ENCODE measurements around the gene RNU6-8. TPM values are rescaled to one million over a fixed set of nuclear protein-coding genes. Genes with fewer than 3 reads are reported as not detected.

RNU6-8 gene
- total RNA-seq, 1 experiment from 2014 or later: not detected

- Histone ChIP-seq H3K36me3 (replicated peaks; ENCODE audit: control insufficient read depth, insufficient read depth, low read length) (no peaks in the 10 kb centered on the region), H3K27me3 (ENCODE audit: control insufficient read depth, insufficient read depth, low read length) (no peaks in the 10 kb centered on the region), H3K4me3 (ENCODE audit: insufficient read depth, low read depth, low read length) (no peak overlapping the region)
- DNase-seq: peak; percentile 14
Observed at GRCh38 chr14:32224737-32225377, 21.8 kb upstream of the RNU6-8 start.

- Histone ChIP-seq H3K36me3 (replicated peaks; ENCODE audit: control insufficient read depth, insufficient read depth, low read length) (no peaks in the 10 kb centered on the region), H3K27me3 (ENCODE audit: control insufficient read depth, insufficient read depth, low read length) (no peaks in the 10 kb centered on the region), H3K4me3 (ENCODE audit: insufficient read depth, low read depth, low read length) (no peak overlapping the region)
- peak; percentile 19 for DNase-seq
Observed at GRCh38 chr14:32217301-32217700, 14.2 kb upstream of the RNU6-8 start.

- DNase-seq: no peak
- Histone ChIP-seq H3K4me3 (ENCODE audit: insufficient read depth, low read depth, low read length) (no peak overlapping the region), H3K27me3 (ENCODE audit: control insufficient read depth, insufficient read depth, low read length) (no peaks in the 10 kb centered on the region), H3K36me3 (replicated peaks; ENCODE audit: control insufficient read depth, insufficient read depth, low read length) (no peaks in the 10 kb centered on the region)
Observed at GRCh38 chr14:32212833-32213232, 9.8 kb upstream of the RNU6-8 start.

DNA sequence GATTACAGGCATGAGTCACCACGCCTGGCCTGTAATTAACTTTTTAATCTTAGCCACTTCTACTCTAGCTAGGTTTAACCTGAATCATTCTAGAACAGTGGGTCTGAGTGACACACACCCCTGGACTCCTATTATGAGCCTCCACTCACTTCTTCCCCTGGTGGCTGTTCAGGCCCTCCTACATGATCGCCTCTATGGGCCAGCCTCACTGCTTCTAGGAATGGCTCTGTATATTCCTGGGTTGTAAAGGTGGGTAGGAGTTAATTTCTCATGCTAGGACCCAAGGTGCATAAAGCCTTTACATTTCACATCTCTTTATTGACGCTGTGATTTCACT is 8.0 kb upstream of the RNU6-8 start:
- H3K27me3 ChIP-seq (ENCODE audit: control insufficient read depth, insufficient read depth, low read length): no peaks in the 10 kb centered on the region
- no peak overlapping the region for H3K4me3 ChIP-seq (ENCODE audit: insufficient read depth, low read depth, low read length)
- no peak for DNase-seq
- H3K36me3 ChIP-seq (replicated peaks; ENCODE audit: control insufficient read depth, insufficient read depth, low read length): no peaks in the 10 kb centered on the region

DNA sequence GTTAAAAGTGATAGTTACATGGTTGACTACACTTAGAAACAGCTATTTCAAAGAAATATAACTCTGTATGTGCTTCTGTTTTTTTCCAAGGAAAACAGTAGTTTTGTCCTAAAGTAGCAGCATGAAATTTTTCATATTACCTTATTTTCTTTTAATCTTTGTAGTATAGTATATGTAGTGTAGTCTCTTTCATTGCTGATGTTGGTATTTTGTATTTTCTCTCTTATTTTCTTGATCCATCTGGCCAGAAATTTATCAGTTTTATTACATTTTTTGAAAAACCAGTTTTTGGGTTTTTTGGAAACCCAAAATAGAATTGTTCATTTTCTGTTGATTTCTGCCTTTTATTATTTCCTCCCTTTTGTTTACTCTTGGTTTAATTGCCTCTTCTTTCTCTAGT is 6.4 kb upstream of the RNU6-8 start:
- Histone ChIP-seq H3K27me3 (ENCODE audit: control insufficient read depth, insufficient read depth, low read length) (no peaks in the 10 kb centered on the region), H3K36me3 (replicated peaks; ENCODE audit: control insufficient read depth, insufficient read depth, low read length) (no peaks in the 10 kb centered on the region), H3K4me3 (ENCODE audit: insufficient read depth, low read depth, low read length) (no peak overlapping the region)
- no peak for DNase-seq

GRCh38 chr14:32208490-32208889 is 5.4 kb upstream of the RNU6-8 start:
- H3K27me3 ChIP-seq (ENCODE audit: control insufficient read depth, insufficient read depth, low read length): no peaks in the 10 kb centered on the region
- no peak overlapping the region for H3K4me3 ChIP-seq (ENCODE audit: insufficient read depth, low read depth, low read length)
- no peaks in the 10 kb centered on the region for H3K36me3 ChIP-seq (replicated peaks; ENCODE audit: control insufficient read depth, insufficient read depth, low read length)
- no peak for DNase-seq

DNA sequence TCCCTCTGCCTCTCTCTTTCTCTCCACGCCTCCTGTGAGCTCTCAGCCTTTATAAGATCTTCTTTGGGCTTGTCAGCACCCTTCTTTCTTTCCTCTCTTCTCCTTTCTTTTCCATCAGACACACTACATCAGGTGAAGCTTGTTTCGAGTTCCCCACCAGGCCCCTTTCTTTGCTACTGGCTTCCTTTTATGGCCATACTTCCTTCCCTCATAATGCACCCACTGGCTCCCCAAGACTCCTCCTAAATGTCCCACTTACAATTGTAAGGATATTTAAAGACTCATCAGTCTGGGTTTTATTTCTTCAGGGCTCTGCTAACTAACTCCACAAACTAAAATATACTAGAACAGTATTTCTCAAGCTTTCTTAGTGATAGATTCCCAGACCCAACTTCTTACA is 3.5 kb upstream of the RNU6-8 start:
- no peak for DNase-seq
- no peaks in the 10 kb centered on the region for H3K36me3 ChIP-seq (replicated peaks; ENCODE audit: control insufficient read depth, insufficient read depth, low read length)
- no peaks in the 10 kb centered on the region for H3K27me3 ChIP-seq (ENCODE audit: control insufficient read depth, insufficient read depth, low read length)
- no peak overlapping the region for H3K4me3 ChIP-seq (ENCODE audit: insufficient read depth, low read depth, low read length)

DNA sequence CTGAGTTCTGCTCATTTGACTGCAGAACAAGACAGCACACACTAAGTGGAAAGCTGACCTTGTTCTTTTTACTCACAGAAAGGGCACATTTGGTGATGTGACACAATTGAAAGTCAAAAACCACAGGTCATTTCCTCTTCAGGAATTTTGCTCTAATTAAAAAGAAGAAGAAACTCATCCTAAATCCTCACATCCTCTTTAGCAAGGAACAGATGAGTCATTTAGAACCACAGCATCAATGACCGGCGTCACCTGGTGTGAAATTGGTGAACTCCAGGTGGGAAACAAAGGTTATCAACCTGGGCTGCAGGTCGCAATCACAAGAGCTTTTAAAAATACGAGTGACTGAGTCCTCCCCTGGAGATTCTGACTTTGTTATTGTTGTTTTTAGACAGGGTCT is 2.9 kb upstream of the RNU6-8 start:
- Histone ChIP-seq H3K36me3 (replicated peaks; ENCODE audit: control insufficient read depth, insufficient read depth, low read length) (no peaks in the 10 kb centered on the region), H3K27me3 (ENCODE audit: control insufficient read depth, insufficient read depth, low read length) (no peaks in the 10 kb centered on the region), H3K4me3 (ENCODE audit: insufficient read depth, low read depth, low read length) (no peak overlapping the region)
- DNase-seq: peak; percentile 16

DNA sequence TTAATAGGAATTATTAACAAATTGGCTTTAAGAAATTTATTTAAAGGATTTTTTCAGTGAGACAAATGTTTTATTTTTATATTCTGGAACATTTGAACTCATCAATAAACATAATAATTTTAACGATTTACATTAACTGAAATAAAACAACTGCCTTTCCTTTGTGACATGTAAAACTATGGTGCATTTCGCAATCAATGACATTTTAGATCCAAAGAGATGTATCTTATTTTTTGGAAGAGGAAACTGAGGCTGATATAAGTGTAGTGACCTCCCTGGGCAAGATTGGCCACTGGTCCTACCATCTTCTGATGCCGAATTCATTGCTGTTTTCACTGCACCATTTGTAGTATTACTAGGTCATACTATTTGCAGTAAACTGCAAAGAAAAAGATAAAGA is 2.5 kb upstream of the RNU6-8 start:
- H3K27me3 ChIP-seq (ENCODE audit: control insufficient read depth, insufficient read depth, low read length): no peaks in the 10 kb centered on the region
- no peaks in the 10 kb centered on the region for H3K36me3 ChIP-seq (replicated peaks; ENCODE audit: control insufficient read depth, insufficient read depth, low read length)
- DNase-seq: no peak
- H3K4me3 ChIP-seq (ENCODE audit: insufficient read depth, low read depth, low read length): no peak overlapping the region

- no peak for DNase-seq
- Histone ChIP-seq H3K4me3 (ENCODE audit: insufficient read depth, low read depth, low read length) (peak overlapping the region; percentile 82), H3K27me3 (ENCODE audit: control insufficient read depth, insufficient read depth, low read length) (no peaks in the 10 kb centered on the region), H3K36me3 (replicated peaks; ENCODE audit: control insufficient read depth, insufficient read depth, low read length) (no peaks in the 10 kb centered on the region)
Observed at GRCh38 chr14:32203928-32204357, 874 bp upstream of the RNU6-8 start.

DNA sequence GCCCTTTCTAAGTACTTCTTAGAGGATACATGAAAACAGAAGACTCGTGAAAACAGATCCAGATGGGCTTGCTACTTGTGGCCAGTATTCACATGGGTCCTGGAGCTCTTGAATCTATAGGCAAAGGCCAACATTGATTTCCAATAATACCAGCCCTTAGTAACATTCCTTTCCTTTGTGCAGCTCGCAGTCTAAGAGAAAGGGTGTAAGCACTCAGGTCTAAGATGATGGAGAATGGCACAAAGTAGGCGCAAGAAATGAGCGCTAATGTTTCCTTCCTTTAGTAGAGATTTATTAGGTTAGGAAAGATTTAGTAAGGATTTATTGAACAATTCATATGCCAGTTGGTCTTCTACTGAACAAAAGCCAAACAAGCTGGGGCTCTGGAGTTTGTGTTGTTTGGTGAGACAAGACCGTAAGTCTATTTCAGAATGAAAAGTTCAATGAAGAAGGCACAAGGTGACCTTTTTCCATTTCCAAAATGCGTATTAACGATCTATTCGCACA is 525 bp downstream of the RNU6-8 start:
- peak overlapping the region; percentile 82 for H3K4me3 ChIP-seq (ENCODE audit: insufficient read depth, low read depth, low read length)
- no peak for DNase-seq

DNA sequence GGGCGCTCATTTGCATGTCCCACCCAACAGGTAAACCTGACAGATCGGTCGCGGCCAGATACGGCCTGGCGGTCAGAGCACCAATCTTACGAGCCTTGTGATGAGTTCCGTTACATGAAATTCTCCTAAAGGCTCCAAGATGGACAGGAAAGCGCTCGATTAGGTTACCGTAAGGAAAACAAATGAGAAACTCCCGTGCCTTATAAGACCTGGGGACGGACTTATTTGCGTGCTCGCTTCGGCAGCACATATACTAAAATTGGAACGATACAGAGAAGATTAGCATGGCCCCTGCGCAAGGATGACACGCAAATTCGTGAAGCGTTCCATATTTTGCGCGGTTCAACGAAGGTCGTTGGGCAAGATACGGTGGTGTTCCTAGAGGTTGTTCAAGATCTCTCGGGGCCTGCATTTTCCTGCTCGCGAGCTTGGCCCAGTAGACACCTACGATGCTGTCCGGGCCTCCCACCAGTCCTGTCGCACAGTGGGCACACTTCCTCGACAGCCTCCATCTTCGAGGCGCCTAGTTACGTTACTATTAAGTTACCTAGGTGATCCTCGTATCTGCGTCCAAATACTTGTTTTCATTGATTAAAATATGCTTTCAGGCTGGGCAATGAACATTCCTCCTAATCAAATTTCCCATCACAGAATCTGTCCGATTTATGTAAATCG is 1.1 kb downstream of the RNU6-8 start, which contains the start of gene RNU6-7:
Gene RNU6-7 (plus strand): TSS at position 230 of the 675 bp plus-strand sequence.
- no peak for DNase-seq

More for the DNA sequence above, 525 bp downstream of the RNU6-8 start:
- Histone ChIP-seq H3K36me3 (replicated peaks; ENCODE audit: control insufficient read depth, insufficient read depth, low read length) (no peaks in the 10 kb centered on the region), H3K27me3 (ENCODE audit: control insufficient read depth, insufficient read depth, low read length) (no peaks in the 10 kb centered on the region)

DNA sequence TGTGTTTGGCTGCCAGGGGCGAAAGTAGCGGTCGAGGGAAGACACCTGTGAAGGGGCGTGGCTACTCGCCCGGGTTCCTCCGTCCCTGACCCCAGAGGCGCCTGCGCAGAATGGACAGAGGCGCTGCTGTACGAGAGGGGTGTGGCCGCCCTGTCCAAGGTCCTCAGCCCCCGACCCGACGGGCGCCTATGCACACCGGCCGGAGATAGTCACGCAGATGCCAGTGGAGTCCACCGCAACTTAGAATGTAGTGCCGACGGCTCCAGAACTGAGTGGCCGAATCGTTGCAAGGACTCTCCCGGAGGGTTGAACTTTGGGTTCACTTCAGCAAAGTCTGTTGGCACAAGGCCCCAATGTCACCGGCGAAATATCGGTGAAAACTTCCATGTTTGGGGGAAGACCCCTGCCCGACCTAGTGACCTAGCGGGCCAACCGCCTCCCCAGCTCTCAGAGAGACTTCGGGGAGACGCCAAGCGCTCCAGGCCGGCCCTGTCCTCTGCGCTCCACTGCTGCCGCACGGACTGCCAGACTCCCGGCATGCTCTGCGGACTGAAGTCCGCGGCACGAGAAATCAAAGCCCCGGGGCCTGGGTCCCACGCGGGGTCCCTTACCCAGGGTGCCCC is 1.8 kb downstream of the RNU6-8 start:
- H3K4me3 ChIP-seq (ENCODE audit: insufficient read depth, low read depth, low read length): peak overlapping the region; percentile 82
- H3K27me3 ChIP-seq (ENCODE audit: control insufficient read depth, insufficient read depth, low read length): no peaks in the 10 kb centered on the region
- DNase-seq: peak; percentile 88
- H3K36me3 ChIP-seq (replicated peaks; ENCODE audit: control insufficient read depth, insufficient read depth, low read length): no peaks in the 10 kb centered on the region

More for the DNA sequence above, 1.1 kb downstream of the RNU6-8 start, which contains the start of gene RNU6-7:
- H3K36me3 ChIP-seq (replicated peaks; ENCODE audit: control insufficient read depth, insufficient read depth, low read length): no peaks in the 10 kb centered on the region
- no peaks in the 10 kb centered on the region for H3K27me3 ChIP-seq (ENCODE audit: control insufficient read depth, insufficient read depth, low read length)
- H3K4me3 ChIP-seq (ENCODE audit: insufficient read depth, low read depth, low read length): peak within 1 kb of the TSS; percentile 82

- Histone ChIP-seq H3K27me3 (ENCODE audit: control insufficient read depth, insufficient read depth, low read length) (no peaks in the 10 kb centered on the region), H3K4me3 (ENCODE audit: insufficient read depth, low read depth, low read length) (peak overlapping the region; percentile 82), H3K36me3 (replicated peaks; ENCODE audit: control insufficient read depth, insufficient read depth, low read length) (no peaks in the 10 kb centered on the region)
- no peak for DNase-seq
Observed at GRCh38 chr14:32200368-32201192, 2.5 kb downstream of the RNU6-8 start.
